IMR-90 (cell line): ENCODE results near the gene GLP2R.

ENCODE experiments used
- BHLHE40 ChIP-seq: fragments of 150-350 bp; IDR thresholded peaks from 2 replicates; pipeline ENCODE4 v1.6.1; 2016; ENCODE audit warnings: mild to moderate bottlenecking, low read depth, low read length
- CTCF ChIP-seq: conservative IDR thresholded peaks from 2 replicates; pipeline ENCODE4 v1.5.1; 2012; ENCODE audit warnings: mild to moderate bottlenecking, low read depth, low read length, improper control_type of control experiment
- POLR2A ChIP-seq: IDR thresholded peaks from 2 replicates; pipeline ENCODE4 v1.6.1; 2012; ENCODE audit warnings: mild to moderate bottlenecking, low read depth, low read length
- RCOR1 ChIP-seq: IDR thresholded peaks from 2 replicates; pipeline ENCODE4 v1.6.1; 2012; ENCODE audit warnings: mild to moderate bottlenecking, low read length, improper control_type of control experiment; ENCODE audit not compliant: insufficient replicate concordance

DNA sequence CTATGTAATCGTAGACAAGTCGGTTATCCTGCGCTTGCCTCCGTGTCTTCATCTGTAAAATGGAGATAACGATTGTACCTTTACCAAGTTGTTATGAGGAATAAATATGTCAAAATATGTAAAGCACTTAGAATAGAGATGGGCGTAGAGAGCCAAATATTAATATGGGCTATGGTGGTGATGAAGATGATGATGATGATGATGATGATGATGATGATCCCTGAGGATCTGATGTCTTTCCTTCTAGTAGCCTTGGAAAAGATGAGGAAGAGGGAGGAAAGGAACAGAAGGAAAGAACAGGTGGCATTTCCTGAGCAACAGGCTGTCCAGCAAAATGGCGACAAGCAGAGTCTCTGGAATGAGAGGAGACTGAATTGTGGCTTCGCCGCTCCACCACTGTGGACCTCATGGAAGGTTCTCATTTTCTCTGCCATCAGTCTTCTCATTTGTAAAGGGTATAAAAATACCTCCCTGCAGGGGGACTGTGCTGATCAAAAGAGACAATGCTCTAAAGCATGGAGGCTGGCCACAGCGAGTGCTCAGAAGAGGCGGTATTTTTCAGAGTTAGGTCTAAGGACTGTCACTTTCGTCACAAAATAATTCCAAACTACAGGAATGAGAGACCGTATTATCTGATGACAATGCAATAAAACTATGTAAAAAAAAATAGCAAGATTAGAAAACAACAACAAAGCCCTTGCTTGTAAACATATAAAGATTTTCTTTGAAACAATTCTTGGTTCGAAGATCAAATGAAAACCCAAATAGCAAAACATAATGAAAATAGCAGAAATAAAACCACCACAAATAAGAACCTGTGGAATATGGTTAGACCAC lies 96.5 kb downstream of the GLP2R start:
- TF ChIP-seq CTCF (no peak), BHLHE40 (no peak), POLR2A (no peak), RCOR1 (no peak)
